Anterior cingulate cortex (tissue), 58 donors: ENCODE results near the gene FRYL.
"Not testable (repeated sequence)": the region's sequence is repeated elsewhere in the genome, so short reads cannot be mapped to it uniquely, and the experiment has no call there.

ENCODE experiments used
- DNase-seq, 58 donors: peaks; one replicate each; lab custom pipeline; 2025; lab: John Stamatoyannopoulos, UW

The FRYL gene

GRCh38 chr4:48705609-48706008 lies 74.5 kb downstream of the FRYL start:
- no peak for DNase-seq

GRCh38 chr4:48704091-48704802 lies 75.8 kb downstream of the FRYL start:
- no peak for DNase-seq

- DNase-seq, result no peak
Measured at GRCh38 chr4:48699475-48699874, 80.6 kb downstream of the FRYL start.

GRCh38 chr4:48698029-48698971 lies 81.8 kb downstream of the FRYL start:
- DNase-seq, result peak in 5 of 58 donors; percentile 2 to 38 (median 8)

- DNase-seq, result not testable (repeated sequence)
Measured at GRCh38 chr4:48697516-48697915, 82.6 kb downstream of the FRYL start.

GRCh38 chr4:48694824-48695223 lies 85.3 kb downstream of the FRYL start:
- no peak for DNase-seq

GRCh38 chr4:48693856-48694574 lies 86.1 kb downstream of the FRYL start:
- DNase-seq, result no peak

- no peak for DNase-seq
Measured at GRCh38 chr4:48692897-48693296, 87.2 kb downstream of the FRYL start.

GRCh38 chr4:48692044-48692443 lies 88.0 kb downstream of the FRYL start:
- DNase-seq, result no peak

- DNase-seq, result no peak
Measured at GRCh38 chr4:48688953-48689352, 91.1 kb downstream of the FRYL start.

- DNase-seq, result no peak
Measured at GRCh38 chr4:48687313-48688051, 92.6 kb downstream of the FRYL start.

GRCh38 chr4:48686369-48686768 lies 93.7 kb downstream of the FRYL start:
- DNase-seq, result no peak

- DNase-seq, result no peak
Measured at GRCh38 chr4:48683784-48684666, 96.1 kb downstream of the FRYL start.

GRCh38 chr4:48682870-48683269 lies 97.2 kb downstream of the FRYL start:
- not testable (repeated sequence) for DNase-seq

GRCh38 chr4:48681856-48682255 lies 98.2 kb downstream of the FRYL start:
- DNase-seq, result no peak

- no peak for DNase-seq
Measured at GRCh38 chr4:48680848-48681568, 99.1 kb downstream of the FRYL start.

GRCh38 chr4:48673537-48673936 lies 106.5 kb downstream of the FRYL start:
- no peak for DNase-seq

GRCh38 chr4:48670587-48670986 lies 109.5 kb downstream of the FRYL start:
- DNase-seq, result no peak

GRCh38 chr4:48669086-48669485 lies 111.0 kb downstream of the FRYL start:
- no peak for DNase-seq
